ENCODE results near the gene POLRMT. TPM values are rescaled to one million over a fixed set of nuclear protein-coding genes. Genes with fewer than 3 reads are reported as not detected.
A peak's percentile ranks its signal among the peaks of the same experiment; 100 is the strongest.
"Not testable (repeated sequence)": the region's sequence is repeated elsewhere in the genome, so short reads cannot be mapped to it uniquely, and the experiment has no call there.

Gene POLRMT
- total and polyA plus RNA-seq, 8 donors = 28.5 to 44.7 (median 39.7) TPM

- ATAC-seq (peak; percentile 6), DNase-seq (no peak)
- H3K27ac ChIP-seq = peak overlapping the region; percentile 13 to 66
- no peak for TF ChIP-seq CTCF (IDR thresholded peaks at IDR 0.05)
- H3K36me3 ChIP-seq = no peaks in the 10 kb centered on the region
- intact Hi-C loops (cut with DNase I) = no loop called here
- H3K4me3 ChIP-seq = peak overlapping the region in 1 of 2 donors; percentile 25
- H3K9me3 ChIP-seq = no peaks in the 10 kb centered on the region
- H3K27me3 ChIP-seq = peaks cover 0 to 41% of the 10 kb centered on the region in 2 donors
- H3K4me1 ChIP-seq = peaks cover 6 to 28% of the 10 kb centered on the region in 2 donors
Observed at GRCh38 chr19:610071-610800, 23.1 kb downstream of the POLRMT start.

GRCh38 chr19:609004-609346, 24.4 kb downstream of the POLRMT start:
- Histone ChIP-seq H3K4me3 (no peak overlapping the region), H3K27me3 (peaks cover 0 to 36% of the 10 kb centered on the region in 2 donors), H3K36me3 (no peaks in the 10 kb centered on the region), H3K9me3 (no peaks in the 10 kb centered on the region), H3K4me1 (peaks cover 6 to 28% of the 10 kb centered on the region in 2 donors), H3K27ac (peak overlapping the region in 1 of 2 donors; percentile 41)
- intact Hi-C loops (cut with DNase I) = no loop called here
- ATAC-seq (peak; percentile 50), DNase-seq (peak in 1 of 4 donors; percentile 67)
- TF ChIP-seq CTCF (IDR thresholded peaks at IDR 0.05) = no peak

- no peak overlapping the region for H3K4me3 ChIP-seq
- no peaks in the 10 kb centered on the region for H3K9me3 ChIP-seq
- H3K36me3 ChIP-seq = no peaks in the 10 kb centered on the region
- ATAC-seq (no peak), DNase-seq (no peak)
- peaks cover 0 to 32% of the 10 kb centered on the region in 2 donors for H3K27me3 ChIP-seq
- TF ChIP-seq CTCF (IDR thresholded peaks at IDR 0.05) = no peak
- no peak overlapping the region for H3K27ac ChIP-seq
- peaks cover 6 to 28% of the 10 kb centered on the region in 2 donors for H3K4me1 ChIP-seq
- intact Hi-C loops (cut with DNase I) = no loop called here
Observed at GRCh38 chr19:608155-609003, 25.0 kb downstream of the POLRMT start.

GRCh38 chr19:607301-608154, 25.8 kb downstream of the POLRMT start:
- intact Hi-C loops (cut with DNase I) = no loop called here

GRCh38 chr19:605061-605971, 28.0 kb downstream of the POLRMT start:
- H3K4me3 ChIP-seq; DNase-seq; H3K9me3 ChIP-seq; intact Hi-C loops (cut with DNase I); ATAC-seq; H3K27ac ChIP-seq; H3K36me3 ChIP-seq: not testable (repeated sequence)
- peaks cover 0 to 14% of the 10 kb centered on the region in 2 donors for H3K27me3 ChIP-seq
- H3K4me1 ChIP-seq = peaks cover 6 to 15% of the 10 kb centered on the region in 2 donors

More at GRCh38 chr19:607301-608154, 25.8 kb downstream of the POLRMT start:
- no peaks in the 10 kb centered on the region for H3K9me3 ChIP-seq
- ATAC-seq = no peak
- no peak overlapping the region for H3K4me3 ChIP-seq
- no peak overlapping the region for H3K27ac ChIP-seq
- peaks cover 0 to 26% of the 10 kb centered on the region in 2 donors for H3K27me3 ChIP-seq
- DNase-seq = no peak
- no peaks in the 10 kb centered on the region for H3K36me3 ChIP-seq
- no peak for TF ChIP-seq CTCF (IDR thresholded peaks at IDR 0.05)
- H3K4me1 ChIP-seq = peaks cover 6 to 28% of the 10 kb centered on the region in 2 donors

Measured in left lung (tissue), 10 donors.